Calu3 (cell line): ENCODE measurements around the gene SRSF3. TPM values are rescaled to one million over a fixed set of nuclear protein-coding genes. Genes with fewer than 3 reads are reported as not detected.

ENCODE experiments used
- BruUV-seq: library from RNA; stranded (reverse); fragments of 400-500 nt; replicated peaks from 2 replicates; lab custom pipeline; 2021; lab: Mats Ljungman, UMichigan
- CTCF ChIA-PET: fragments of 300-600 bp; sonication (Branson Sonifier 250); formaldehyde crosslinking; loops from one replicate; lab custom pipeline; 2022; ENCODE audit warnings: antibody characterized with exemption; lab: Charles Lee
- DNase-seq: peaks from one replicate; pipeline ENCODE4 v3.0.0; 2022
- H3K27ac Mint-ChIP-seq: one replicate; pipeline ENCODE4 v1.8.0; 2022; ENCODE audit warnings: mixed read lengths; ENCODE audit not compliant: unreplicated experiment
- H3K27me3 Mint-ChIP-seq: one replicate; pipeline ENCODE4 v1.8.0; 2022; ENCODE audit warnings: mixed read lengths; ENCODE audit not compliant: unreplicated experiment
- H3K36me3 Mint-ChIP-seq: one replicate; pipeline ENCODE4 v1.8.0; 2022; ENCODE audit warnings: mild to moderate bottlenecking, moderate library complexity, mixed read lengths; ENCODE audit not compliant: insufficient read depth, unreplicated experiment
- H3K4me1 Mint-ChIP-seq: one replicate; pipeline ENCODE4 v1.8.0; 2022; ENCODE audit warnings: mild to moderate bottlenecking, low read depth, mixed read lengths; ENCODE audit not compliant: unreplicated experiment
- H3K4me3 Mint-ChIP-seq: one replicate; pipeline ENCODE4 v1.8.0; 2022; ENCODE audit warnings: mild to moderate bottlenecking, low read depth, moderate library complexity, mixed read lengths; ENCODE audit not compliant: unreplicated experiment
- H3K9me3 Mint-ChIP-seq: one replicate; pipeline ENCODE4 v1.8.0; 2022; ENCODE audit warnings: low read depth, mixed read lengths; ENCODE audit not compliant: unreplicated experiment
- CTCF ChIP-seq: fragments of 200-600 bp; IDR thresholded peaks from one replicate; pipeline ENCODE4 v1.8.0; 2022; ENCODE audit warnings: antibody characterized with exemption; ENCODE audit not compliant: unreplicated experiment
- intact Hi-C: fragments of 100-400 bp; cut with micrococcal nuclease; formaldehyde crosslinking; loops from one replicate; pipeline ENCODE4 v1.10.0; 2022; ENCODE audit not compliant: unreplicated experiment
- total RNA-seq: library from RNA; stranded (reverse); gene quantifications from 2 replicates; pipeline ENCODE4 v1.2.3, GENCODE V29; 2022

SRSF3 gene
- total RNA-seq, 1 experiment from 2014 or later: 370 TPM

- H3K27me3 Mint-ChIP-seq: no peaks in the 10 kb centered on the region
- DNase-seq: peak; percentile 37
- no peaks in the 10 kb centered on the region for H3K9me3 Mint-ChIP-seq
- H3K4me3 Mint-ChIP-seq: no peak overlapping the region
- no peaks in the 10 kb centered on the region for H3K36me3 Mint-ChIP-seq
- intact Hi-C loops: no loop called here
- CTCF ChIA-PET: interaction anchor here (0.5 to 1.2 kb wide), 2 partner anchors 23 to 140 kb away, joined by 3 read pairs; no protein-coding TSS in a partner anchor
- no peak overlapping the region for H3K27ac Mint-ChIP-seq
- TF ChIP-seq CTCF: no peak
- no peaks in the 10 kb centered on the region for H3K4me1 Mint-ChIP-seq
- BruUV-seq: no TSS peak
Observed at GRCh38 chr6:36642913-36643817, 49.0 kb downstream of the SRSF3 start.

GRCh38 chr6:36643977-36644376 lies 49.8 kb downstream of the SRSF3 start:
- Mint-ChIP-seq H3K36me3 (no peaks in the 10 kb centered on the region), H3K4me1 (no peaks in the 10 kb centered on the region), H3K27ac (no peak overlapping the region), H3K27me3 (no peaks in the 10 kb centered on the region), H3K9me3 (no peaks in the 10 kb centered on the region), H3K4me3 (no peak overlapping the region)
- CTCF ChIA-PET: interaction anchor here (0.6 kb wide), 1 partner anchor 500 kb away, joined by 4 read pairs; no protein-coding TSS in a partner anchor
- intact Hi-C loops: no loop called here
- no peak for TF ChIP-seq CTCF
- no peak for DNase-seq
- BruUV-seq: no TSS peak

GRCh38 chr6:36649086-36649485 lies 54.9 kb downstream of the SRSF3 start:
- CTCF ChIA-PET: no interaction called here
- H3K4me3 Mint-ChIP-seq: no peak overlapping the region
- TF ChIP-seq CTCF: no peak

GRCh38 chr6:36649701-36650484 lies 55.7 kb downstream of the SRSF3 start:
- no TSS peak for BruUV-seq
- H3K27me3 Mint-ChIP-seq: no peaks in the 10 kb centered on the region
- no peaks in the 10 kb centered on the region for H3K9me3 Mint-ChIP-seq
- no peak for TF ChIP-seq CTCF
- CTCF ChIA-PET: no interaction called here
- DNase-seq: no peak
- intact Hi-C loops: no loop called here
- no peaks in the 10 kb centered on the region for H3K36me3 Mint-ChIP-seq
- no peak overlapping the region for H3K4me3 Mint-ChIP-seq
- peaks cover 10% of the 10 kb centered on the region for H3K4me1 Mint-ChIP-seq
- no peak overlapping the region for H3K27ac Mint-ChIP-seq

More at GRCh38 chr6:36649086-36649485, 54.9 kb downstream of the SRSF3 start:
- H3K4me1 Mint-ChIP-seq: peaks cover 10% of the 10 kb centered on the region
- no TSS peak for BruUV-seq
- intact Hi-C loops: no loop called here
- DNase-seq: no peak
- no peaks in the 10 kb centered on the region for H3K27me3 Mint-ChIP-seq
- H3K9me3 Mint-ChIP-seq: no peaks in the 10 kb centered on the region
- no peaks in the 10 kb centered on the region for H3K36me3 Mint-ChIP-seq
- H3K27ac Mint-ChIP-seq: no peak overlapping the region
